Esophagus muscularis mucosa (tissue), 4 donors: ENCODE results near the gene MXRA7. TPM values are rescaled to one million over a fixed set of nuclear protein-coding genes. Genes with fewer than 3 reads are reported as not detected.
"Not testable (repeated sequence)": the region's sequence is repeated elsewhere in the genome, so short reads cannot be mapped to it uniquely, and the experiment has no call there.

Experiments used
- DNase-seq: peaks from one replicate; pipeline ENCODE4 v3.0.0-alpha.2; 2017; ENCODE audit errors: extremely low spot score
- H3K27ac ChIP-seq, 4 donors: fragments of 200-600 bp; sonication (generic); replicated peaks in 1 of 4; 1 replicate in 3 of 4; 2 replicates in 1 of 4; pipeline ENCODE4 v1.5.1; 2016 to 2019; ENCODE audit warnings: mild to moderate bottlenecking in 1 of 4
- H3K27me3 ChIP-seq, 4 donors: fragments of 200-600 bp; sonication (generic); one replicate each; pipeline versions ENCODE4 v1.5.1 to v1.6.0; 2016 to 2019
- H3K36me3 ChIP-seq, 4 donors: fragments of 200-600 bp; sonication (generic); one replicate each; pipeline ENCODE4 v1.5.1; 2016 to 2019
- H3K4me1 ChIP-seq, 4 donors: fragments of 200-600 bp; sonication (generic); one replicate each; pipeline ENCODE4 v1.5.1; 2016 to 2019
- H3K4me3 ChIP-seq, 4 donors: fragments of 200-600 bp; sonication (generic); 1 replicate in 2 of 4; 2 replicates in 2 of 4; pipeline ENCODE4 v1.5.1; 2016 to 2019; ENCODE audit warnings: mild to moderate bottlenecking in 4 of 4, moderate library complexity in 1 of 4
- H3K9me3 ChIP-seq, 4 donors: fragments of 200-600 bp; sonication (generic); 1 replicate in 3 of 4; 2 replicates in 1 of 4; pipeline ENCODE4 v1.5.1; 2016 to 2019
- CTCF ChIP-seq, 3 experiments: fragments of 200-600 bp in 2 of 3; fragments of 450-650 bp in 1 of 3; sonication (generic) in 2 of 3; IDR thresholded peaks; one replicate each; pipeline ENCODE4 v1.5.1; 2017 to 2019; ENCODE audit warnings: antibody characterized with exemption in 3 of 3, mild to moderate bottlenecking in 2 of 3, moderate library complexity in 1 of 3
- EP300 ChIP-seq: sonication (generic); formaldehyde crosslinking; IDR thresholded peaks from one replicate; pipeline ENCODE4 v1.6.1; 2017; ENCODE audit warnings: antibody characterized with exemption
- POLR2A ChIP-seq: fragments of 450-650 bp; IDR thresholded peaks from one replicate; pipeline ENCODE4 v1.6.1; 2017; ENCODE audit warnings: antibody characterized with exemption, moderate library complexity, mild to moderate bottlenecking, low read depth
- POLR2AphosphoS5 ChIP-seq, 2 donors: sonication (generic); formaldehyde crosslinking; IDR thresholded peaks; one replicate each; pipeline ENCODE4 v1.6.1; 2017; ENCODE audit warnings: antibody characterized with exemption in 2 of 2
- WGBS: methylation state at CpG from one replicate; pipeline ENCODE4 v1.1.5; 2018; 5-methylcytosine and 5-hydroxymethylcytosine counted together
- intact Hi-C: fragments of 100-400 bp; cut with DNase I; formaldehyde crosslinking; loops from one replicate; pipeline ENCODE4 v1.15.1; 2023
- total RNA-seq, 4 donors: library from RNA; depleted of rRNA; stranded (reverse); fragments of >200 nt; gene quantifications; one replicate each; pipeline versions ENCODE4 v1.1.0 to v1.2.1, GENCODE V29; 2016

The MXRA7 gene
- total RNA-seq, 4 donors from 2014 or later: 405 to 422 (median 411) TPM

- H3K36me3 ChIP-seq: peaks cover 19 to 78% (median 47%) of the 10 kb centered on the region in 4 donors
- no peaks in the 10 kb centered on the region for H3K27me3 ChIP-seq
- 79% methylated on average over 9 of the region's 9 CpGs for WGBS
- no peaks in the 10 kb centered on the region for H3K4me1 ChIP-seq
- no peak overlapping the region for H3K4me3 ChIP-seq
- TF ChIP-seq EP300: no peak
- TF ChIP-seq POLR2A: no peak
- no peak for TF ChIP-seq POLR2AphosphoS5 (IDR thresholded peaks at IDR 0.05)
- TF ChIP-seq CTCF (IDR thresholded peaks at IDR 0.05): no peak
- intact Hi-C loops: no loop called here
- no peaks in the 10 kb centered on the region for H3K9me3 ChIP-seq
- no peak for DNase-seq
- H3K27ac ChIP-seq: no peak overlapping the region
Measured at GRCh38 chr17:76747716-76748363, 37.1 kb upstream of the MXRA7 start.

- H3K9me3 ChIP-seq, DNase-seq, intact Hi-C loops, H3K4me3 ChIP-seq, H3K4me1 ChIP-seq, H3K27me3 ChIP-seq, H3K27ac ChIP-seq: not testable (repeated sequence)
- peaks cover 19 to 76% (median 62%) of the 10 kb centered on the region in 4 donors for H3K36me3 ChIP-seq
- WGBS: 96% methylated on average over 6 of the region's 6 CpGs
Measured at GRCh38 chr17:76745785-76746184, 35.0 kb upstream of the MXRA7 start.

- Histone ChIP-seq H3K36me3 (peaks cover 19 to 75% (median 62%) of the 10 kb centered on the region in 4 donors), H3K27ac (no peak overlapping the region), H3K9me3 (no peaks in the 10 kb centered on the region), H3K4me1 (peaks cover 4 to 20% (median 17%) of the 10 kb centered on the region in 4 donors), H3K27me3 (no peaks in the 10 kb centered on the region), H3K4me3 (no peak overlapping the region)
- TF ChIP-seq POLR2AphosphoS5 (IDR thresholded peaks at IDR 0.05): no peak
- TF ChIP-seq EP300: no peak
- no peak for TF ChIP-seq CTCF (IDR thresholded peaks at IDR 0.05)
- no peak for TF ChIP-seq POLR2A
- DNase-seq: no peak
- intact Hi-C loops: no loop called here
- WGBS: 100% methylated on average over 2 of the region's 2 CpGs
Measured at GRCh38 chr17:76744747-76745146, 34.0 kb upstream of the MXRA7 start.

GRCh38 chr17:76742958-76743357 lies 32.2 kb upstream of the MXRA7 start:
- DNase-seq: no peak
- intact Hi-C loops: no loop called here

More at GRCh38 chr17:76742958-76743357, 32.2 kb upstream of the MXRA7 start:
- no peak overlapping the region for H3K27ac ChIP-seq
- no peak for TF ChIP-seq CTCF (IDR thresholded peaks at IDR 0.05)
- no peak for TF ChIP-seq POLR2AphosphoS5 (IDR thresholded peaks at IDR 0.05)
- TF ChIP-seq EP300: no peak
- TF ChIP-seq POLR2A: no peak
- H3K27me3 ChIP-seq: no peaks in the 10 kb centered on the region
- H3K36me3 ChIP-seq: peaks cover 19 to 66% (median 54%) of the 10 kb centered on the region in 4 donors
- H3K4me3 ChIP-seq: no peak overlapping the region
- H3K9me3 ChIP-seq: no peaks in the 10 kb centered on the region
- H3K4me1 ChIP-seq: peaks cover 12 to 36% (median 33%) of the 10 kb centered on the region in 4 donors
